H1 (cell line): Measurements from ENCODE around the gene MYO9B. TPM values are rescaled to one million over a fixed set of nuclear protein-coding genes. Genes with fewer than 3 reads are reported as not detected.

Source experiments
- BRCA1 ChIP-seq: IDR thresholded peaks from 2 replicates; pipeline ENCODE4 v1.6.1; 2012; ENCODE audit warnings: low read depth, low read length, improper control_type of control experiment
- CHD7 ChIP-seq: fragments of 300-600 bp; sonication (generic); IDR thresholded peaks from 2 replicates; pipeline ENCODE4 v1.7.1; 2012; ENCODE audit warnings: low read length, moderate library complexity, mild to moderate bottlenecking, inconsistent platforms; ENCODE audit not compliant: insufficient replicate concordance
- EP300 ChIP-seq, 2 experiments: IDR thresholded peaks; 1 replicate in 1 of 2; 2 replicates in 1 of 2; pipeline ENCODE4 v1.6.1; 2011 to 2012; ENCODE audit warnings: low read depth in 2 of 2, low read length in 2 of 2, mild to moderate bottlenecking in 2 of 2, borderline replicate concordance in 1 of 2, inconsistent platforms in 1 of 2, moderate library complexity in 1 of 2
- HDAC6 ChIP-seq: IDR thresholded peaks from one replicate; pipeline ENCODE4 v1.7.1; 2012; ENCODE audit warnings: low read depth, mild to moderate bottlenecking, inconsistent platforms, low read length, moderate library complexity
- JUND ChIP-seq: IDR thresholded peaks from 2 replicates; pipeline ENCODE4 v1.6.1; 2011; ENCODE audit warnings: mild to moderate bottlenecking, improper control_type of control experiment, low read length
- KDM5A ChIP-seq: fragments of 200-600 bp; IDR thresholded peaks from 2 replicates; pipeline ENCODE4 v1.7.1; 2012; ENCODE audit warnings: mild to moderate bottlenecking, low read length, inconsistent platforms, mixed read lengths
- MAX ChIP-seq: IDR thresholded peaks from 2 replicates; pipeline ENCODE4 v1.6.1; 2012; ENCODE audit warnings: inconsistent platforms
- POLR2A ChIP-seq, 2 experiments: IDR thresholded peaks; 1 replicate in 1 of 2; 2 replicates in 1 of 2; pipeline ENCODE4 v1.6.1; 2011; ENCODE audit warnings: low read depth in 2 of 2, low read length in 2 of 2, mild to moderate bottlenecking in 2 of 2; ENCODE audit errors: control extremely low read depth in 1 of 2
- POLR2AphosphoS5 ChIP-seq: IDR thresholded peaks from 2 replicates; pipeline ENCODE4 v1.6.1; 2011; ENCODE audit warnings: low read depth, low read length
- SP1 ChIP-seq: IDR thresholded peaks from 2 replicates; pipeline ENCODE4 v1.6.1; 2011; ENCODE audit warnings: low read depth, low read length
- TAF1 ChIP-seq: IDR thresholded peaks from 2 replicates; pipeline ENCODE4 v1.6.1; 2011; ENCODE audit warnings: mild to moderate bottlenecking, low read depth, low read length
- TBP ChIP-seq: IDR thresholded peaks from 2 replicates; pipeline ENCODE4 v1.6.1; 2011; ENCODE audit warnings: low read depth, low read length, improper control_type of control experiment
- TCF12 ChIP-seq: IDR thresholded peaks from 2 replicates; pipeline ENCODE4 v1.6.1; 2011; ENCODE audit warnings: low read depth, mild to moderate bottlenecking, low read length
- polyA plus RNA-seq, 7 experiments: library from polyadenylated mRNA; depleted of rRNA in 3 of 7; stranded (reverse) in 5 of 7; unstranded in 2 of 7; fragments of >200 nt in 5 of 7; fragments of 200-250 nt in 2 of 7; gene quantifications; 1 replicate in 5 of 7; 2 replicates in 1 of 7; 4 replicates in 1 of 7; pipeline versions ENCODE4 v1.2.1 to v1.2.3, GENCODE V29; 2011 to 2013; ENCODE audit warnings: missing spikeins in 2 of 7, mixed read lengths in 2 of 7
- total RNA-seq: library from RNA; stranded (reverse); fragmentation: NEBNext Ultra II Directional; extraction: Animal tissue kit (Norgen Biotek cat#: 25700); gene quantifications from 2 replicates; pipeline ENCODE4 v1.2.1, GENCODE V29; 2021

Gene MYO9B
- total and polyA plus RNA-seq, 2 of the 8 experiments (the other 6 are each of a cell fraction or from before 2014, with no cell fraction given): 27.6 to 77.1 TPM

- TF ChIP-seq MAX: peak; percentile 88
- TF ChIP-seq HDAC6: no peak
- TF ChIP-seq SP1: peak; percentile 35; the same call in 1 of the 2 replicates
- peak; percentile 80 for TF ChIP-seq TBP
- TF ChIP-seq TAF1: peak; percentile 76
- no peak for TF ChIP-seq JUND
- no peak for TF ChIP-seq BRCA1
- TF ChIP-seq KDM5A: no peak
- peak; percentile 74; the same call in 1 of the 2 replicates for TF ChIP-seq TCF12
- no peak for TF ChIP-seq EP300 (IDR thresholded peaks at IDR 0.05; ENCODE audit: borderline replicate concordance in 1 of 2, low read depth in 2 of 2, low read length in 2 of 2)
- no peak for TF ChIP-seq CHD7
- TF ChIP-seq POLR2AphosphoS5: peak; percentile 46; the same call in 1 of the 2 replicates
- no peak for TF ChIP-seq POLR2A (IDR thresholded peaks at IDR 0.05; ENCODE audit: control extremely low read depth in 1 of 2, low read depth in 2 of 2, low read length in 2 of 2)
Measured at GRCh38 chr19:17260842-17261325, 185.3 kb downstream of the MYO9B start (continued).
